Liver (tissue), 3 donors: ENCODE data around the gene CHMP4A.

Experiments
- EGR1 ChIP-seq, 2 donors: IDR thresholded peaks; 2 replicates each; pipeline ENCODE4 v1.6.1; 2016 to 2018; ENCODE audit warnings: antibody characterized with exemption in 2 of 2, low read depth in 2 of 2
- FOXA1 ChIP-seq: IDR thresholded peaks from 2 replicates; pipeline ENCODE4 v1.6.1; 2016; ENCODE audit warnings: antibody characterized with exemption
- GABPA ChIP-seq, 2 donors: IDR thresholded peaks in 1 of 2; conservative IDR thresholded peaks in 1 of 2; 2 replicates each; pipeline ENCODE4 v1.6.1; 2016; ENCODE audit warnings: antibody characterized with exemption in 2 of 2, mild to moderate bottlenecking in 1 of 2, moderate library complexity in 1 of 2
- HNF4G ChIP-seq: IDR thresholded peaks from 2 replicates; pipeline ENCODE4 v1.6.1; 2016; ENCODE audit warnings: antibody characterized with exemption
- JUND ChIP-seq, 2 donors: IDR thresholded peaks; 2 replicates each; pipeline ENCODE4 v1.6.1; 2016; ENCODE audit warnings: antibody characterized with exemption in 2 of 2
- MAX ChIP-seq: IDR thresholded peaks from 2 replicates; pipeline ENCODE4 v1.6.1; 2016; ENCODE audit warnings: antibody characterized with exemption
- RAD21 ChIP-seq, 2 donors: IDR thresholded peaks; 2 replicates each; pipeline ENCODE4 v1.6.1; 2016; ENCODE audit warnings: antibody characterized with exemption in 2 of 2, mild to moderate bottlenecking in 2 of 2
- SP1 ChIP-seq: IDR thresholded peaks from 2 replicates; pipeline ENCODE4 v1.6.1; 2018; ENCODE audit warnings: antibody characterized with exemption, mild to moderate bottlenecking
- TAF1 ChIP-seq: conservative IDR thresholded peaks from 2 replicates; pipeline ENCODE4 v1.6.1; 2016; ENCODE audit warnings: antibody characterized with exemption, mild to moderate bottlenecking
- YY1 ChIP-seq: IDR thresholded peaks from 2 replicates; pipeline ENCODE4 v1.6.1; 2016; ENCODE audit warnings: antibody characterized with exemption, mild to moderate bottlenecking
- TF ChIP-seq, protein P1 (sequence below): fragments of 150-350 bp; IDR thresholded peaks from 2 replicates; pipeline ENCODE4 v1.5.1; 2017; ENCODE audit warnings: improper control_type of control experiment, low read depth, low read length; ENCODE audit not compliant: missing input control
- TF ChIP-seq, protein P2 (sequence below): IDR thresholded peaks from 2 replicates; pipeline ENCODE4 v1.6.1; 2016; ENCODE audit warnings: antibody characterized with exemption
- TF ChIP-seq, protein P3 (sequence below): IDR thresholded peaks from 2 replicates; pipeline ENCODE4 v1.6.1; 2016; ENCODE audit warnings: antibody characterized with exemption
- TF ChIP-seq, protein P4 (sequence below): IDR thresholded peaks from 2 replicates; pipeline ENCODE4 v1.6.1; 2016; ENCODE audit warnings: antibody characterized with exemption, mild to moderate bottlenecking
- donor health status: healthy.
- donor health status: healthy.

DNA sequence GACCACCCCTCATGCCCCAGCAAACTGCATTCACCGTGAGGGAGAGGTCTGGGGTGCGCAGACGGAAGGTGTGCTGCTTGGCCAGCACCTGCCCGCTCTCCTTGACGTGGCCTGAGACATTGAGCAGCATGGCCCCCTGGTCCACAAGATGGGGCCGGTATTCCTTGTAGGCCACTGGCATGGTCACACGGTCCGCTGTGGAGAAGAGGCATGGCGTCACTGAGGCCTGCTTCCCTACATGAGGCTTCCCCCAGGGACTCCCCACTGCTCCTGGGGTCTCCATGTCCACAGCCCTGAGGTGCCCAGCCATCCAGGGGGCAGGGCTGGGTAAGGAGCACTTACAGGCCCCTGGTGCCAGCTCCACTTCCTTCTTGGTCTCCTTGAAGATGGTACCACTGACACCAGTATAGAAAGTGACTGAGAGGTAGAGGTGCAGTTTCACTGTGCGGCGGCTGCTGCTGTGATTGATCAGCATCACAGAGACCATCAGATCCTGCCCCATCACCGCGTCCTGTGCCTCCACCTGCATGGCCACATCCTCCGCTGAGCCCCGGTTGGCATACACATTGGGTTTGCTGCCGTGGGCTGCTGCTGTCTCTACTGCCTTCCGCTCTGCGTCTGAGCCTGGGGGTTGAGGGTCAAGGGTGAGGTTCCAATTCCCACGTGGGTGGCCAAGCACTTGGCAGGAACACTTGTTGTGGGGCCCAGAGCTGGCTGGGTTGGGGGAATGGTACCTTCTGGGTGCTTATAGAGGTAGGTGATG, 41.5 kb upstream of the CHMP4A start:
- TF ChIP-seq, protein P1, sequence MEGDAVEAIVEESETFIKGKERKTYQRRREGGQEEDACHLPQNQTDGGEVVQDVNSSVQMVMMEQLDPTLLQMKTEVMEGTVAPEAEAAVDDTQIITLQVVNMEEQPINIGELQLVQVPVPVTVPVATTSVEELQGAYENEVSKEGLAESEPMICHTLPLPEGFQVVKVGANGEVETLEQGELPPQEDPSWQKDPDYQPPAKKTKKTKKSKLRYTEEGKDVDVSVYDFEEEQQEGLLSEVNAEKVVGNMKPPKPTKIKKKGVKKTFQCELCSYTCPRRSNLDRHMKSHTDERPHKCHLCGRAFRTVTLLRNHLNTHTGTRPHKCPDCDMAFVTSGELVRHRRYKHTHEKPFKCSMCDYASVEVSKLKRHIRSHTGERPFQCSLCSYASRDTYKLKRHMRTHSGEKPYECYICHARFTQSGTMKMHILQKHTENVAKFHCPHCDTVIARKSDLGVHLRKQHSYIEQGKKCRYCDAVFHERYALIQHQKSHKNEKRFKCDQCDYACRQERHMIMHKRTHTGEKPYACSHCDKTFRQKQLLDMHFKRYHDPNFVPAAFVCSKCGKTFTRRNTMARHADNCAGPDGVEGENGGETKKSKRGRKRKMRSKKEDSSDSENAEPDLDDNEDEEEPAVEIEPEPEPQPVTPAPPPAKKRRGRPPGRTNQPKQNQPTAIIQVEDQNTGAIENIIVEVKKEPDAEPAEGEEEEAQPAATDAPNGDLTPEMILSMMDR = no peak
- TF ChIP-seq JUND (IDR thresholded peaks at IDR 0.05) (no peak), MAX (no peak), HNF4G (no peak), TAF1 (no peak), GABPA (IDR thresholded peaks at IDR 0.05 in 1 of 2, conservative IDR thresholded peaks at IDR 0.05 in 1 of 2) (no peak), EGR1 (IDR thresholded peaks at IDR 0.05; ENCODE audit: low read depth in 2 of 2) (no peak), SP1 (no peak), YY1 (no peak), RAD21 (IDR thresholded peaks at IDR 0.05) (no peak), FOXA1 (no peak)
- TF ChIP-seq, protein P2, sequence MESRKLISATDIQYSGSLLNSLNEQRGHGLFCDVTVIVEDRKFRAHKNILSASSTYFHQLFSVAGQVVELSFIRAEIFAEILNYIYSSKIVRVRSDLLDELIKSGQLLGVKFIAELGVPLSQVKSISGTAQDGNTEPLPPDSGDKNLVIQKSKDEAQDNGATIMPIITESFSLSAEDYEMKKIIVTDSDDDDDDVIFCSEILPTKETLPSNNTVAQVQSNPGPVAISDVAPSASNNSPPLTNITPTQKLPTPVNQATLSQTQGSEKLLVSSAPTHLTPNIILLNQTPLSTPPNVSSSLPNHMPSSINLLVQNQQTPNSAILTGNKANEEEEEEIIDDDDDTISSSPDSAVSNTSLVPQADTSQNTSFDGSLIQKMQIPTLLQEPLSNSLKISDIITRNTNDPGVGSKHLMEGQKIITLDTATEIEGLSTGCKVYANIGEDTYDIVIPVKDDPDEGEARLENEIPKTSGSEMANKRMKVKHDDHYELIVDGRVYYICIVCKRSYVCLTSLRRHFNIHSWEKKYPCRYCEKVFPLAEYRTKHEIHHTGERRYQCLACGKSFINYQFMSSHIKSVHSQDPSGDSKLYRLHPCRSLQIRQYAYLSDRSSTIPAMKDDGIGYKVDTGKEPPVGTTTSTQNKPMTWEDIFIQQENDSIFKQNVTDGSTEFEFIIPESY = no peak
- TF ChIP-seq, protein P3, sequence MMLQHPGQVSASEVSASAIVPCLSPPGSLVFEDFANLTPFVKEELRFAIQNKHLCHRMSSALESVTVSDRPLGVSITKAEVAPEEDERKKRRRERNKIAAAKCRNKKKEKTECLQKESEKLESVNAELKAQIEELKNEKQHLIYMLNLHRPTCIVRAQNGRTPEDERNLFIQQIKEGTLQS = no peak
- TF ChIP-seq, protein P4, sequence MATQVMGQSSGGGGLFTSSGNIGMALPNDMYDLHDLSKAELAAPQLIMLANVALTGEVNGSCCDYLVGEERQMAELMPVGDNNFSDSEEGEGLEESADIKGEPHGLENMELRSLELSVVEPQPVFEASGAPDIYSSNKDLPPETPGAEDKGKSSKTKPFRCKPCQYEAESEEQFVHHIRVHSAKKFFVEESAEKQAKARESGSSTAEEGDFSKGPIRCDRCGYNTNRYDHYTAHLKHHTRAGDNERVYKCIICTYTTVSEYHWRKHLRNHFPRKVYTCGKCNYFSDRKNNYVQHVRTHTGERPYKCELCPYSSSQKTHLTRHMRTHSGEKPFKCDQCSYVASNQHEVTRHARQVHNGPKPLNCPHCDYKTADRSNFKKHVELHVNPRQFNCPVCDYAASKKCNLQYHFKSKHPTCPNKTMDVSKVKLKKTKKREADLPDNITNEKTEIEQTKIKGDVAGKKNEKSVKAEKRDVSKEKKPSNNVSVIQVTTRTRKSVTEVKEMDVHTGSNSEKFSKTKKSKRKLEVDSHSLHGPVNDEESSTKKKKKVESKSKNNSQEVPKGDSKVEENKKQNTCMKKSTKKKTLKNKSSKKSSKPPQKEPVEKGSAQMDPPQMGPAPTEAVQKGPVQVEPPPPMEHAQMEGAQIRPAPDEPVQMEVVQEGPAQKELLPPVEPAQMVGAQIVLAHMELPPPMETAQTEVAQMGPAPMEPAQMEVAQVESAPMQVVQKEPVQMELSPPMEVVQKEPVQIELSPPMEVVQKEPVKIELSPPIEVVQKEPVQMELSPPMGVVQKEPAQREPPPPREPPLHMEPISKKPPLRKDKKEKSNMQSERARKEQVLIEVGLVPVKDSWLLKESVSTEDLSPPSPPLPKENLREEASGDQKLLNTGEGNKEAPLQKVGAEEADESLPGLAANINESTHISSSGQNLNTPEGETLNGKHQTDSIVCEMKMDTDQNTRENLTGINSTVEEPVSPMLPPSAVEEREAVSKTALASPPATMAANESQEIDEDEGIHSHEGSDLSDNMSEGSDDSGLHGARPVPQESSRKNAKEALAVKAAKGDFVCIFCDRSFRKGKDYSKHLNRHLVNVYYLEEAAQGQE = no peak
